HG03575 (cell line): Measurements from ENCODE around the gene A4GALT.

Experiments
- ATAC-seq: cut with Tn5 transposase; IDR thresholded peaks from one replicate; pipeline ENCODE4 v1.9.1; 2021; ENCODE audit not compliant: unreplicated experiment, insufficient number of reproducible peaks, low FRiP score; ENCODE audit errors: extremely low read depth

The A4GALT gene

GRCh38 chr22:42664976-42665831, 55.5 kb downstream of the A4GALT start:
- ATAC-seq, result no peak

DNA sequence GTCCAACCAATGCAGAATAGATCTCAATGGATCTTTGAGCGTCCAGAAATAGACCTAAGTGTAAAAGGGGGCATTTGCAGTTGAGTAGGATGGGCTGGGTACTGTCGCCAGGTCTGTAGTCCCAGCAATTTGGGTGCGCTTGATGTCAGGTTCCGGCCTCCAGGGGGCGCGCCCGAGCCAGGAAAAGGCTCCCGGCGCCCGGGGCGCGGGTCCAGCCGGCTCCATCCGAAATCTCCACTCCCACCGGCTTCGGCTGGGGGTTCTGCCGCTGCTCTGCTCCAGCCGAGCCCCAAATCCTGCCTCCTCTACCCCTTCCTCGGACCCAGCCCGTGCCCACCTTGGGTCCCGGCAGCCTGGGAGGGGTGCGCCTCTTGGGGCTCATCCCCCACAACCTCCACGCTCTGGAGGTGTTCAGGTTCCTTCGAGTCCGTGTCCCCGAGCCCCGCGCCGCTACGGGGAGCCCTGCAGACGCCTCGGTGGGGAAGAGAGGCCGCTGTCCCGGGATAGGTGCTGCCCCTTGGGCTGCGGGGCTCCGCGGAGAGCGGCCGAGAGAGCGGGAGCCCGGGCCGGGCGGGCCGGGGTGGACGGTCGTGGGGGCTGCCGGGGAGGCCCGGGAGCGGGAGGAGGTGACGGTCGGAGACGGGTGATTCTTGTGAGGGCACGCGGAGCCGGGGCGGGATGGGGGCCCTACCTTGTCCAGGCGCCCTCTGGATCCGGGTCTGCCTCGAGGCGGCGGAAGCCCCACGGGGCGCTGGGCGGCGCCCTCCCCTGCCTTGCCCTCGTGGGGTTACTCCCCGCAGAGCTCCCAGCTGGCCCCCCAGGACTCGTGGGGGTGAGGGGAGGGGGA, 58.5 kb downstream of the A4GALT start:
- ATAC-seq, result no peak

DNA sequence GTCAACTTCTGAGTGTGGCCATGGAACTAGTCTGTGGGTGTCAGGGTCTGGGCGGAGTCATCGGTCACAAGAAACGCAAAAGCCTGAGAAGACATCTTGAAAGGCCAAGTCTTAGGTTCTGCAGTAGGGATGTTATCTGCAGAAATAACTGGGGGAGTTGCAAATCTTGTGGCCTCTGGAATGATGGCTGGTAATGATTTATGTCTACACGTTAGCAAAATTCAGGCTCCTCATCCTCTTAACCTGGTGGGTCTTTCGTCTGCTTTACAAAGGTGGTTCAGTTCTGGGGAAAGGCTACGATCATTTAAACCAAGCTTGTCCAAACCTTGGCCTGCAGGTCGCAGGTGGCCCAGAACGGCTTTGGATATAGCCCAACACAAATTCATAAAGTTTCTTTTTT, 64.1 kb downstream of the A4GALT start:
- no peak for ATAC-seq

DNA sequence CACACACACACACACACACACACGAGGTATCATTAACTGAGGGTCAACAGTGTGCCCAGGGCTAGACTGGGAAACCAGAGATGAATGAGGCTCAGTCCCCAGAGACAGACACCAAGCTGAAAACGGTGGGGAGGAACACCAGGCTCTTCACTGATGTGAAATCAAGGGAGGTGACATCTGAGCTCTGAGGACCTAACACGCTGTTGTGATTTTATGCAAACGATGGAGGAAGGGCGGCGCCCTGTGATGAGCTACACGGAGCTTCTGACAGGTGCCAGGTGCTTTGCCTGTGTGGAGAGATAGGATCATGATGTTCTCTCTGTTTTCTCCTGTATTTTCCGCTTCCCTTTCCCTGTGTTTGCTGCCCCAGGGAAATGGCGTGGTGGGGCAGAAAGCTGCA, 65.0 kb downstream of the A4GALT start:
- ATAC-seq, result no peak

GRCh38 chr22:42654436-42655073, 66.1 kb downstream of the A4GALT start:
- no peak for ATAC-seq

GRCh38 chr22:42653999-42654398, 66.7 kb downstream of the A4GALT start:
- ATAC-seq, result no peak

- ATAC-seq, result no peak
Measured at GRCh38 chr22:42651134-42651533, 69.5 kb downstream of the A4GALT start.

- no peak for ATAC-seq
Measured at GRCh38 chr22:42649246-42650099, 71.2 kb downstream of the A4GALT start, which contains the start of gene CYB5R3. Gene CYB5R3, minus strand, starts transcription at chr22:42649392. Its CDS starts 77 bp downstream, at chr22:42649315.

- ATAC-seq, result no peak
Measured at GRCh38 chr22:42648368-42649245, 72.1 kb downstream of the A4GALT start.

DNA sequence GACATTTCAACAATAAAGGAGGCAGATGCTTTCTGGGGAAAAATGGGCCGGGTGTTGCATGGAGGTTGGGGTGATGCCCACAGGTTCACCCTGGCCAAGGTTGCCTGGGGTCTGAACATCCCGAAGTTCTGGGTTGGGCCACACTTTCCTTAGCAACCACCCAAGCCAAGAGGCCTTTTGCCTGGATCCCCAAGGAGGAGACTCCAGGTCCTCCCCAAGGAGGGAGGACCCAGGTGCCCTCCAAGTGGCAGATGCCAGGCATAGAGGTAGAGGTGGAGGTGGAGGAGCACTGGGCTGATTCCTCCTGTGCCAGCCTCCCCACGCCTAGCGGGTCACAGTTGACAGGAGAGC, 72.7 kb downstream of the A4GALT start:
- no peak for ATAC-seq

DNA sequence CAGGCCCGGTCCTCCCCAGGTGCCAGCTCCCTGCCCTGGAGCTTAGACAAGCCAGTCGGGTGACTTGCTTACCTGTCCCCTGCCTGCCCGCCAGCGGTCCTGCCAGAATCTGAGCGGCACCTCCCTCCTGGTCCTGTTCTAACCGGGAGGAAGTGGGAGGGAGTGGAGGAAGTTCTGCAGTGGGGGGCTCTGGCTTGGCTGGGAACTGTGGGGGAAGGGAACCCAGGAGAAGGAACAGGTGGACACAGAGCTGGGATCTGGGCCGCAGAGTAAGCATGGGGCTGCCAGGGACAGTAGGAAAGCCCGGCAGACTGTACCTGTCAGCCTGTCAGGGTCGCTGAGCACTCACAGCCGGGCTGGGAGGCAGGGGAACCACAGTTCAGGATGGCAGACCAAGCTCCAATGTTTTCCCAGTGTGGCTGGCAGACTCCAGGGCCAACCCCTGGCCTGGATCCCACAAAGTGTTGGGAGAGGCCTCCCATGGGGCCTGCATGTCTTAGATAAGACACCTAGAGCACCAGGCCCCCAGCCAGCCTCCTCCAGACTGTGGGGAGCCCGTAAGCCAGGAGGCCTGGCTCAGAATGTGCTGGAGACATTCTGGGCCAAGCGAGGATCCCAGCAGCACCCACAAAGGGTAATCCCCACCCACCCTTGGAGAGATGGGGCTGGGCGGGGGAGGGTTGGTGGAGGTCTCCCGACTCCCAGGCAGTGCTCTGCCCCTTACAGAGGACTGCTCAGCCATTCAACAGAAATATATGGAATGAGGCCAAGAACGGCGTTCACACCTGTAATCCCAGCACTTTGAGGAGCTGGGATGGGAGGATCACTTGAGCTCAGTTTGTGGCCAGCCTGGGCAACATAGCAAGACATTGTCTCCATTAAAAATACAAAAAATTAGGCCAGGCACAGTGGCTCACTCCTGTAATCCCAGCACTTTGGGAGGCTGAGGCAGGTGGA, 73.8 kb downstream of the A4GALT start:
- no peak for ATAC-seq

- ATAC-seq, result no peak
Measured at GRCh38 chr22:42645938-42646568, 74.6 kb downstream of the A4GALT start.

DNA sequence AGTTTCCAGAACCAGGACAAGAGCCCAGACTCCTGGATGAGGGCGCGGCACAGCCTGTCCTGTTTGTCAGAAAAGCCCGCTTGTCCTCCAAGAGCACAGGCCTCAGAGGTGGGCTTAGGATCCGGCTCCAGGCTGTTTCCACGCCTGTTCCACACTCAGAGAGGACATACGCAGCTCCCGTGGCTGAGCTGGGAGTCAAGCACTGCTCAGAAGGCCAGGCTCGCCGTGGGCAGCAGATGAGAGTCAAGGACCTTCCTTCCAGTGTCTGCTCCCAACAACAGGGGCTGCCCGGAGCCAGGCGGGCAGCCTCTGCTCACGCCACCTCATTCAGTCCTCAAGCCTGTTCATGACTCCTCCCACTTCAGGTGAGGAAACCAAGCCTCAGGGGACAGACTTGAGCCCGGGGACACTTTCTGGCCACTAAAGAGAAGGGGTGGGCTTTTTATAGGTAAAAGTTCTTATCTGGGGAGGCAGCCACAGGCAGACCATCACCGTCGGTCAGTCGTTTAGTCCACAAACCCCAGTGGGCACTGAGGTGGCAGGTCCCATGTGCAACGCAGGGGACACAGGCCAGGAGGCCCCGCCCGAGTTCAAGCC, 75.2 kb downstream of the A4GALT start:
- no peak for ATAC-seq

- ATAC-seq, result no peak
Measured at GRCh38 chr22:42644422-42645340, 76.0 kb downstream of the A4GALT start.
